ENCODE results near the gene LRRC23.
A peak's percentile ranks its signal among the peaks of the same experiment; 100 is the strongest.
"Not testable (repeated sequence)": the region's sequence is repeated elsewhere in the genome, so short reads cannot be mapped to it uniquely, and the experiment has no call there.

The LRRC23 gene

DNA sequence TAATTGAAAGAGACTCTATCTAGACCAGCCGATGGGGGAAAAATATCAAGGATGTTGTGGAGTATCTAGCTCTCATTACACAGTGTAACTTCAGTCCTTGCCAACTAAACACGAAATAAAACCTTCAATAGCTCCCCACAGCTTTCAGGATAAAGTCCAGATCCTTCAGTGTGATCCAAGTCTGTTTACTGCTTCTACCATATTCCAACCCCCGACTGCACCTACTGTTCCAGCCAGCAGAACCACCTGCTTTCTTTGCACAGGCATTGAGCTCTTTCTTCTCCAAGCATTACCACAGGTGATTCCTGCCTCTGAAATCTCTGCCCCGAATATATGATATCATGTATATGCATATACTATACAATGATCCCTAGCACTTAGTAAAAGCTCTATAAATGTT, 2.2 kb upstream of the LRRC23 start:
- TF ChIP-seq CTCF (IDR thresholded peaks at IDR 0.05; ENCODE audit: unreplicated experiment in 3 of 3) = no peak
- Mint-ChIP-seq H3K4me3 (no peak overlapping the region), H3K4me1 (peaks cover 4% of the 10 kb centered on the region), H3K9me3 (no peaks in the 10 kb centered on the region), H3K36me3 (ENCODE audit: low read depth) (no peaks in the 10 kb centered on the region), H3K27me3 (ENCODE audit: low read depth) (no peaks in the 10 kb centered on the region), H3K27ac (no peak overlapping the region)

GRCh38 chr12:6903722-6904121, 900 bp upstream of the LRRC23 start:
- H3K27me3 Mint-ChIP-seq (ENCODE audit: low read depth) = no peaks in the 10 kb centered on the region
- H3K4me1 Mint-ChIP-seq = peaks cover 4% of the 10 kb centered on the region
- H3K9me3 Mint-ChIP-seq = no peaks in the 10 kb centered on the region
- H3K4me3 Mint-ChIP-seq = no peak overlapping the region
- no peak for TF ChIP-seq CTCF (IDR thresholded peaks at IDR 0.05; ENCODE audit: unreplicated experiment in 3 of 3)
- H3K27ac Mint-ChIP-seq = no peak overlapping the region
- H3K36me3 Mint-ChIP-seq (ENCODE audit: low read depth) = no peaks in the 10 kb centered on the region

DNA sequence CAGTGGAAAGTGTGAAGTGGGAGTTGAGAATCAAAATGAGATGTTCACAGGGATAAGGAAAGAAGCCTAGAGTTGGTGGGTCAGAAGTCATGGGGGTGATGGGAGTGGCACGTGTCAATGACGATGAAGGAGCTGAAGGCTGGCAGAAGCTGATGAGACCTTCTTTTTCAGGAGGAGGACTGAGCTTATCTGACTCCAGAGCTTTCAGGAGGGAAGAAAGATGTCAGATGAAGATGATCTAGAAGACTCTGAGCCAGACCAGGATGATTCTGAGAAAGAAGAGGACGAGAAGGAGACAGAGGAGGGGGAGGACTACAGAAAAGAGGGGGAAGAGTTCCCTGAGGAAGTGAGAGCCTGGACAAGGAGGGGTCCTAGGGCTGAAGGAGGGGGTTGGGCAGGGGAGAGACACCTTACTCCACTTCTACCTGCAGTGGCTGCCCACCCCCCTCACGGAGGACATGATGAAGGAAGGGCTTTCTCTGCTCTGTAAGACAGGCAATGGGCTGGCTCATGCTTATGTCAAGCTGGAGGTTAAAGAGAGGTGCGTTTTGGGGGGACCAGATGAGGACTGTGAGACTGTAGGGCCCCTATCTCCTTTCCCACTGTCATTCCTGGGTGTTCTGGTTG, 905 bp downstream of the LRRC23 start:
- Mint-ChIP-seq H3K9me3 (no peaks in the 10 kb centered on the region), H3K36me3 (ENCODE audit: low read depth) (no peaks in the 10 kb centered on the region), H3K4me1 (peaks cover 4% of the 10 kb centered on the region), H3K27ac (no peak overlapping the region), H3K27me3 (ENCODE audit: low read depth) (no peaks in the 10 kb centered on the region), H3K4me3 (no peak overlapping the region)
- no peak for TF ChIP-seq CTCF (IDR thresholded peaks at IDR 0.05; ENCODE audit: unreplicated experiment in 3 of 3)

- H3K4me3 Mint-ChIP-seq; H3K27ac Mint-ChIP-seq; H3K36me3 Mint-ChIP-seq (ENCODE audit: low read depth); H3K4me1 Mint-ChIP-seq; H3K9me3 Mint-ChIP-seq: not testable (repeated sequence)
- peaks cover 17% of the 10 kb centered on the region for H3K27me3 Mint-ChIP-seq (ENCODE audit: low read depth)
Measured at GRCh38 chr12:6908141-6908540, 3.5 kb downstream of the LRRC23 start.

DNA sequence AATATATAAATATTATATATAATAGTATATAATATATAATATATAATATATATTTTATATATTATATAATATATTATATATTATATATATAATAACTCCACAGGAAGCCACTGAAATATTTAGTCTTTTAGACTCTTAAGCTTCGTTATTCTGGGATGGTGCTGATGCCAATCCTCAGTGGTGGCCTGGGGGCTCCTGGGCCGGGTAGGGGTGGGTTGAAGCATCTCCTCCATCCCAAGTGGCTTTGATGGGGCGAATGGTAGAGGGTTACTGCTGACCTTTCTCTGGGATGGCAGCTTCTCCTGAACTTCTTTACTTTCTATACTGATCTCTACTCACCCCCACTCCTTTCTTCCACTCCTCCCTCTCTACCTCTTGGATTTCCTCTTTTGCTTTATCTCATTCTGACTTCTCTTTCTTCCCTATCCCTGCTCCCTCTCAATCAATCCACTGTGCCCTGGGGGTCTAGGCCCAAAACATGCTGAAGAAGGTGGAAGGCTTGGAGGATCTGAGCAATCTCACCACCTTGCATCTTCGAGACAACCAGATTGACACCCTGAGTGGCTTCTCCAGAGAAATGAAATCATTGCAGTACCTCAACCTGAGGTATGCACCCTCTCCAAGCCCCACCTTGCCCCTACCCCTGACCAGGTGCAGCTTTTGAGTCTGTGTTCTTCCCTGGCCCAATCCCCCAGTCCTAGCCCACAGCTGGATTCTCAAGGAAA, 5.0 kb downstream of the LRRC23 start:
- Mint-ChIP-seq H3K4me1 (peaks cover under 1% of the 10 kb centered on the region), H3K36me3 (ENCODE audit: low read depth) (no peaks in the 10 kb centered on the region), H3K27ac (no peak overlapping the region), H3K27me3 (ENCODE audit: low read depth) (peaks cover 27% of the 10 kb centered on the region), H3K9me3 (no peaks in the 10 kb centered on the region), H3K4me3 (no peak overlapping the region)
- TF ChIP-seq CTCF (IDR thresholded peaks at IDR 0.05; ENCODE audit: unreplicated experiment in 3 of 3) = no peak

DNA sequence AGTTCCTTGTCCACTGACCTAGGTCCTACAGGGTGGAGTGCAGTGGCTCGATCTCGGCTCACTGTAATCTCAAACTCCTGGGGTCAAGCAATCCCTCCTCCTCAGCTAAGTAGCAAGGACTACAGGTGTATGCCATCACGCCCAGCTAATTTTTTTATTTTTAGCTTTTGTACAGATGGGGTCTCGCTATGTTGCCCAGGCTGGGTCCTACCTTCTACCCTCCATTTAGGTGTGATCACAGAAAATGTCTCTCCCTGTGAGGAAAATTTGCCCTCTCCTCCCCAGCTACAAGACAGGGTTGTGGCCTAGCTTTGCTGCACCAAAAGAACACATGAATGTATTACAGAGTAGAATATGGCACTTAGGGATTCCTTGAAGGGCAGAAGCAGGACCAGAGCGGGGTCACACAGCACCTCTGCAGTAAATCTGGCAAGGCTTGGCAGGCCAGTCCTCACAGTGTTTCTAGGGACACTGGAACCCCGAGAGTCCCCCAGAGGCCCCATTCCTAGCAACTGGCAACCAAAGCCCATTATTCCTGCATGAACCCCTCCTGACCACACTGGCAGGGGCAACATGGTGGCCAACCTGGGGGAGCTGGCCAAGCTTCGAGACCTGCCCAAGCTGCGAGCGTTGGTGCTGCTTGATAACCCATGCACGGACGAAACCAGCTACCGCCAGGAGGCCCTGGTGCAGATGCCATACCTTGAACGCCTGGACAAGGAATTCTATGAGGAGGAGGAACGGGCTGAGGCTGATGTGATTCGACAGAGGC, 7.7 kb downstream of the LRRC23 start:
- no peaks in the 10 kb centered on the region for H3K9me3 Mint-ChIP-seq
- no peaks in the 10 kb centered on the region for H3K36me3 Mint-ChIP-seq (ENCODE audit: low read depth)

More for the DNA sequence above, 7.7 kb downstream of the LRRC23 start:
- H3K4me1 Mint-ChIP-seq = peaks cover 6% of the 10 kb centered on the region
- peak overlapping the region; percentile 64 to 77 (median 65) for H3K4me3 Mint-ChIP-seq
- TF ChIP-seq CTCF (IDR thresholded peaks at IDR 0.05; ENCODE audit: unreplicated experiment in 3 of 3) = no peak
- H3K27ac Mint-ChIP-seq = peak overlapping the region in 1 of 3 experiments; percentile 5
- peaks cover 37% of the 10 kb centered on the region for H3K27me3 Mint-ChIP-seq (ENCODE audit: low read depth)

All from nephron (organoid).